ENCODE data around the gene ZNF518B. TPM values are rescaled to one million over a fixed set of nuclear protein-coding genes. Genes with fewer than 3 reads are reported as not detected.

ZNF518B gene
- total RNA-seq, 1 experiment from 2014 or later: 18.4 TPM

GRCh38 chr4:10458177-10458576 is 951 bp upstream of the ZNF518B start (continued):
- TF ChIP-seq FOXP4 (CRISPR knock-in tag; IDR thresholded peaks at IDR 0.05): no peak

DNA sequence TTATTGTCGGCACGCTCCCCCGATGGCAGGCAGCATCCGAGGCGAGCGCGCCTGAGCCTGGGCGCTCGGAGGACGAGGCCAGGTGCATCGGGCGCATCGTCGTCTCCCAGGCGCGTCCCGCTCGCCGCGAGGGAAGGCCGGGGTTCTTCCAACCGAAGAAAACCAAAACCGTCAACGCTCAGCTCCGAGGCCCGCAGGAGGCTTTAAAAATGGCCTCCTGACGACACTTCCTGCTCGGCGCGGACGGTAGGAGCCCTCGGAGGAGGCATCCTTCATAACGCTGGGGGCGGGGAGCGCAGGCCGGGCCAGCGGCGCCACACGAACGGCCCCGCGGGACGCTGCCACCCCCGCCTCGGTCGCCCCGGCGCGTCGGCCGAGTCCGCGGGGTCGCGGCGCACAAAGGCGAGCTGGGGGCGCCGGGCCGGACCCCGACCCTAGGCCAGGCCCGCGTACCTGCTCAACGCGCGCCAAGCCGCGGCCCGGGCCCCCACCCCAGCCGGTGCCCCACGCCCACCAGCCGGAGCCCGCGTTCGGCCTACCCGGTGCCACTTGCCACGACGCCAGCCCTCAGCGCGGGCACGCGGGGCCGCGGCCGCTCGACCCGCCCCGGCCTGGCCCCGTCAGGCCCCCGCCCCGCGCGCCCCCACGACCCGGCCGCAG is 501 bp downstream of the ZNF518B start:
- no peaks in the 10 kb centered on the region for H3K9me3 Mint-ChIP-seq
- no peak overlapping the region for H3K27ac Mint-ChIP-seq
- H3K36me3 Mint-ChIP-seq: peaks cover 31% of the 10 kb centered on the region
- H3K27me3 Mint-ChIP-seq (ENCODE audit: low read depth): peaks cover 70% of the 10 kb centered on the region
- DNase-seq (ENCODE audit: low spot score): peak; percentile 58
- peaks cover 35% of the 10 kb centered on the region for H3K4me1 Mint-ChIP-seq
- ChIA-PET POLR2A (interaction anchor here (0.6 kb wide), 1 partner anchor 52 kb away, joined by 3 read pairs; no protein-coding TSS in a partner anchor), CTCF (interaction anchor here (1.2 to 3.9 kb wide), 4 partner anchors 70 to 1456 kb away, joined by 3 to 15 read pairs (median 14); no protein-coding TSS in a partner anchor)
- H3K4me3 Mint-ChIP-seq: peak overlapping the region; percentile 85
- peak; percentile 23 for ATAC-seq
- TF ChIP-seq ZNF281 (CRISPR knock-in tag; IDR thresholded peaks at IDR 0.05) (0 out of 2 replicates have a peak, but pooled peaks have one; percentile 16), E2F4 (CRISPR knock-in tag; IDR thresholded peaks at IDR 0.05; ENCODE audit: borderline replicate concordance, low read depth) (no peak), USF1 (CRISPR knock-in tag; IDR thresholded peaks at IDR 0.05) (peak; percentile 25; the same call in 1 of the 2 replicates), PRDM15 (CRISPR knock-in tag; IDR thresholded peaks at IDR 0.05) (no peak), MAX (CRISPR knock-in tag; IDR thresholded peaks at IDR 0.05) (peak; percentile 89), ZNF263 (CRISPR knock-in tag; IDR thresholded peaks at IDR 0.05; ENCODE audit: low read depth) (no peak), NFE2L1 (CRISPR knock-in tag; IDR thresholded peaks at IDR 0.05) (peak; percentile 78; the same call in 1 of the 2 replicates), ZBTB21 (CRISPR knock-in tag; IDR thresholded peaks at IDR 0.05; ENCODE audit: borderline replicate concordance) (no peak), TP53 (CRISPR knock-in tag; IDR thresholded peaks at IDR 0.05) (peak; percentile 37; the same call in 1 of the 2 replicates)
- TF ChIP-seq, protein P1, sequence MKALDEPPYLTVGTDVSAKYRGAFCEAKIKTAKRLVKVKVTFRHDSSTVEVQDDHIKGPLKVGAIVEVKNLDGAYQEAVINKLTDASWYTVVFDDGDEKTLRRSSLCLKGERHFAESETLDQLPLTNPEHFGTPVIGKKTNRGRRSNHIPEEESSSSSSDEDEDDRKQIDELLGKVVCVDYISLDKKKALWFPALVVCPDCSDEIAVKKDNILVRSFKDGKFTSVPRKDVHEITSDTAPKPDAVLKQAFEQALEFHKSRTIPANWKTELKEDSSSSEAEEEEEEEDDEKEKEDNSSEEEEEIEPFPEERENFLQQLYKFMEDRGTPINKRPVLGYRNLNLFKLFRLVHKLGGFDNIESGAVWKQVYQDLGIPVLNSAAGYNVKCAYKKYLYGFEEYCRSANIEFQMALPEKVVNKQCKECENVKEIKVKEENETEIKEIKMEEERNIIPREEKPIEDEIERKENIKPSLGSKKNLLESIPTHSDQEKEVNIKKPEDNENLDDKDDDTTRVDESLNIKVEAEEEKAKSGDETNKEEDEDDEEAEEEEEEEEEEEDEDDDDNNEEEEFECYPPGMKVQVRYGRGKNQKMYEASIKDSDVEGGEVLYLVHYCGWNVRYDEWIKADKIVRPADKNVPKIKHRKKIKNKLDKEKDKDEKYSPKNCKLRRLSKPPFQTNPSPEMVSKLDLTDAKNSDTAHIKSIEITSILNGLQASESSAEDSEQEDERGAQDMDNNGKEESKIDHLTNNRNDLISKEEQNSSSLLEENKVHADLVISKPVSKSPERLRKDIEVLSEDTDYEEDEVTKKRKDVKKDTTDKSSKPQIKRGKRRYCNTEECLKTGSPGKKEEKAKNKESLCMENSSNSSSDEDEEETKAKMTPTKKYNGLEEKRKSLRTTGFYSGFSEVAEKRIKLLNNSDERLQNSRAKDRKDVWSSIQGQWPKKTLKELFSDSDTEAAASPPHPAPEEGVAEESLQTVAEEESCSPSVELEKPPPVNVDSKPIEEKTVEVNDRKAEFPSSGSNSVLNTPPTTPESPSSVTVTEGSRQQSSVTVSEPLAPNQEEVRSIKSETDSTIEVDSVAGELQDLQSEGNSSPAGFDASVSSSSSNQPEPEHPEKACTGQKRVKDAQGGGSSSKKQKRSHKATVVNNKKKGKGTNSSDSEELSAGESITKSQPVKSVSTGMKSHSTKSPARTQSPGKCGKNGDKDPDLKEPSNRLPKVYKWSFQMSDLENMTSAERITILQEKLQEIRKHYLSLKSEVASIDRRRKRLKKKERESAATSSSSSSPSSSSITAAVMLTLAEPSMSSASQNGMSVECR (CRISPR knock-in tag; IDR thresholded peaks at IDR 0.05; ENCODE audit: borderline replicate concordance): peak; percentile 17; the same call in 1 of the 2 replicates
- TF ChIP-seq, protein P2, sequence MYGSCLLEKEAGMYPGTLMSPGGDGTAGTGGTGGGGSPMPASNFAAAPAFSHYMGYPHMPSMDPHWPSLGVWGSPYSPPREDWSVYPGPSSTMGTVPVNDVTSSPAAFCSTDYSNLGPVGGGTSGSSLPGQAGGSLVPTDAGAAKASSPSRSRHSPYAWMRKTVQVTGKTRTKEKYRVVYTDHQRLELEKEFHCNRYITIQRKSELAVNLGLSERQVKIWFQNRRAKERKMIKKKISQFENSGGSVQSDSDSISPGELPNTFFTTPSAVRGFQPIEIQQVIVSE (CRISPR knock-in tag; IDR thresholded peaks at IDR 0.05; ENCODE audit: borderline replicate concordance): no peak
- TF ChIP-seq, protein P3, sequence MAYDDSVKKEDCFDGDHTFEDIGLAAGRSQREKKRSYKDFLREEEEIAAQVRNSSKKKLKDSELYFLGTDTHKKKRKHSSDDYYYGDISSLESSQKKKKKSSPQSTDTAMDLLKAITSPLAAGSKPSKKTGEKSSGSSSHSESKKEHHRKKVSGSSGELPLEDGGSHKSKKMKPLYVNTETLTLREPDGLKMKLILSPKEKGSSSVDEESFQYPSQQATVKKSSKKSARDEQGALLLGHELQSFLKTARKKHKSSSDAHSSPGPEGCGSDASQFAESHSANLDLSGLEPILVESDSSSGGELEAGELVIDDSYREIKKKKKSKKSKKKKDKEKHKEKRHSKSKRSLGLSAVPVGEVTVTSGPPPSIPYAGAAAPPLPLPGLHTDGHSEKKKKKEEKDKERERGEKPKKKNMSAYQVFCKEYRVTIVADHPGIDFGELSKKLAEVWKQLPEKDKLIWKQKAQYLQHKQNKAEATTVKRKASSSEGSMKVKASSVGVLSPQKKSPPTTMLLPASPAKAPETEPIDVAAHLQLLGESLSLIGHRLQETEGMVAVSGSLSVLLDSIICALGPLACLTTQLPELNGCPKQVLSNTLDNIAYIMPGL (CRISPR knock-in tag; IDR thresholded peaks at IDR 0.05): no peak; the same call in 1 of the 2 replicates
